CD14-positive monocyte (primary cell): ENCODE data around the gene NUP42. TPM values are rescaled to one million over a fixed set of nuclear protein-coding genes. Genes with fewer than 3 reads are reported as not detected.
A peak's percentile ranks its signal among the peaks of the same experiment; 100 is the strongest.

Experiments used
- DNase-seq, 3 donors: peaks; one replicate each; pipeline ENCODE4 v3.0.0-alpha.2; 2011 to 2022
- H2AFZ ChIP-seq: 2 replicates; pipeline ENCODE4 v1.6.0; 2012; ENCODE audit warnings: mild to moderate bottlenecking, low read depth, low read length, inconsistent platforms; ENCODE audit not compliant: insufficient read depth, poor library complexity, severe bottlenecking
- H3K27ac ChIP-seq, 2 donors: 1 replicate in 1 of 2; 2 replicates in 1 of 2; pipeline ENCODE4 v1.5.1; 2012 to 2013; ENCODE audit warnings: low read length in 2 of 2, control low read depth in 1 of 2, inconsistent platforms in 1 of 2, low read depth in 1 of 2, mild to moderate bottlenecking in 1 of 2
- H3K27me3 ChIP-seq, 2 donors: one replicate each; pipeline versions ENCODE4 v1.6.0 to v1.6.1; 2011 to 2013; ENCODE audit warnings: low read length in 2 of 2; ENCODE audit not compliant: control insufficient read depth in 2 of 2, insufficient read depth in 2 of 2
- H3K36me3 ChIP-seq, 2 donors: replicated peaks in 1 of 2; 1 replicate in 1 of 2; 2 replicates in 1 of 2; pipeline versions ENCODE4 v1.5.1 to v1.6.1; 2012 to 2013; ENCODE audit warnings: low read length in 2 of 2, control low read depth in 1 of 2, inconsistent platforms in 1 of 2, mild to moderate bottlenecking in 1 of 2; ENCODE audit not compliant: insufficient read depth in 2 of 2, control insufficient read depth in 1 of 2
- H3K4me1 ChIP-seq, 2 donors: 1 replicate in 1 of 2; 2 replicates in 1 of 2; pipeline versions ENCODE4 v1.5.1 to v1.6.1; 2012 to 2013; ENCODE audit warnings: low read length in 2 of 2, control low read depth in 1 of 2, inconsistent platforms in 1 of 2, mild to moderate bottlenecking in 1 of 2, moderate library complexity in 1 of 2; ENCODE audit not compliant: insufficient read depth in 2 of 2, control insufficient read depth in 1 of 2
- H3K4me2 ChIP-seq: replicated peaks from 2 replicates; pipeline ENCODE3; 2012; ENCODE audit warnings: low read length, moderate library complexity, mild to moderate bottlenecking; ENCODE audit not compliant: poor library complexity, severe bottlenecking; ENCODE audit errors: extremely low read depth
- H3K4me3 ChIP-seq, 3 experiments: fragments of 200-600 bp in 1 of 3; sonication (generic) in 1 of 3; replicated peaks in 1 of 3; 1 replicate in 2 of 3; 2 replicates in 1 of 3; pipeline ENCODE4 v1.5.1; 2011 to 2013; ENCODE audit warnings: low read length in 3 of 3, mild to moderate bottlenecking in 3 of 3, control low read depth in 2 of 3, low read depth in 2 of 3, inconsistent platforms in 1 of 3, moderate library complexity in 1 of 3
- H3K79me2 ChIP-seq: 2 replicates; pipeline ENCODE4 v1.6.0; 2012; ENCODE audit warnings: mild to moderate bottlenecking, control low read depth, inconsistent platforms, low read length, moderate library complexity; ENCODE audit not compliant: insufficient read depth
- H3K9ac ChIP-seq: 2 replicates; pipeline ENCODE4 v1.6.0; 2017; ENCODE audit warnings: low read length, mild to moderate bottlenecking; ENCODE audit not compliant: insufficient read depth, poor library complexity, severe bottlenecking
- H3K9me3 ChIP-seq, 2 donors: replicated peaks in 1 of 2; 1 replicate in 1 of 2; 2 replicates in 1 of 2; pipeline versions ENCODE4 v1.5.1 to v1.6.1; 2012 to 2013; ENCODE audit warnings: low read length in 2 of 2, control low read depth in 1 of 2; ENCODE audit not compliant: control insufficient read depth in 1 of 2, insufficient read depth in 1 of 2
- H4K20me1 ChIP-seq: 2 replicates; pipeline ENCODE4 v1.6.0; 2012; ENCODE audit warnings: mild to moderate bottlenecking, low read length, control low read depth, moderate library complexity; ENCODE audit not compliant: insufficient read depth
- H3K27ac Mint-ChIP-seq, 7 donors: one replicate each; pipeline ENCODE4 v1.8.0; 2020; ENCODE audit warnings: mild to moderate bottlenecking in 7 of 7, mixed read lengths in 7 of 7, moderate library complexity in 6 of 7, inconsistent platforms in 2 of 7
- H3K27me3 Mint-ChIP-seq, 3 donors: one replicate each; pipeline ENCODE4 v1.8.0; 2021 to 2022; ENCODE audit warnings: low read depth in 3 of 3, mild to moderate bottlenecking in 3 of 3, mixed read lengths in 3 of 3, moderate library complexity in 3 of 3, inconsistent platforms in 1 of 3
- H3K36me3 Mint-ChIP-seq, 2 donors: one replicate each; pipeline ENCODE4 v1.8.0; 2020; ENCODE audit warnings: mixed read lengths in 2 of 2, inconsistent platforms in 1 of 2, mild to moderate bottlenecking in 1 of 2
- H3K4me1 Mint-ChIP-seq: one replicate; pipeline ENCODE4 v1.8.0; 2020; ENCODE audit warnings: mild to moderate bottlenecking, mixed read lengths
- H3K4me3 Mint-ChIP-seq, 2 donors: one replicate each; pipeline ENCODE4 v1.8.0; 2020; ENCODE audit warnings: mild to moderate bottlenecking in 2 of 2, mixed read lengths in 2 of 2, moderate library complexity in 1 of 2
- H3K9me3 Mint-ChIP-seq, 7 donors: one replicate each; pipeline ENCODE4 v1.8.0; 2020 to 2022; ENCODE audit warnings: mixed read lengths in 7 of 7, mild to moderate bottlenecking in 6 of 7, moderate library complexity in 6 of 7, inconsistent platforms in 2 of 7
- WGBS: methylation state at CpG from one replicate; pipeline ENCODE4 v1.1.5; 2013; ENCODE audit warnings: missing lambda C conversion rate; ENCODE audit not compliant: insufficient coverage; 5-methylcytosine and 5-hydroxymethylcytosine counted together
- intact Hi-C, 2 donors: fragments of 100-400 bp; cut with micrococcal nuclease; formaldehyde crosslinking; loops; one replicate each; pipeline versions ENCODE4 v1.15.0 to v1.15.1; 2023
- polyA plus RNA-seq, 3 donors: library from polyadenylated mRNA; depleted of rRNA in 1 of 3; unstranded in 2 of 3; stranded (reverse) in 1 of 3; fragments of 300-500 nt in 2 of 3; fragments of >200 nt in 1 of 3; fragmentation: Illumina TruSeq in 2 of 3; gene quantifications; 1 replicate in 2 of 3; 2 replicates in 1 of 3; pipeline ENCODE4 v1.2.3, GENCODE V29; 2012 to 2021
- TF ChIP-seq, protein P1 (sequence below): fragments of 200-600 bp; IDR thresholded peaks from one replicate; pipeline ENCODE4 v1.8.0; 2022; ENCODE audit warnings: antibody characterized with exemption, mild to moderate bottlenecking

The NUP42 gene
- polyA plus RNA-seq, 3 donors = 26.3 to 54.6 (median 28.5) TPM

DNA sequence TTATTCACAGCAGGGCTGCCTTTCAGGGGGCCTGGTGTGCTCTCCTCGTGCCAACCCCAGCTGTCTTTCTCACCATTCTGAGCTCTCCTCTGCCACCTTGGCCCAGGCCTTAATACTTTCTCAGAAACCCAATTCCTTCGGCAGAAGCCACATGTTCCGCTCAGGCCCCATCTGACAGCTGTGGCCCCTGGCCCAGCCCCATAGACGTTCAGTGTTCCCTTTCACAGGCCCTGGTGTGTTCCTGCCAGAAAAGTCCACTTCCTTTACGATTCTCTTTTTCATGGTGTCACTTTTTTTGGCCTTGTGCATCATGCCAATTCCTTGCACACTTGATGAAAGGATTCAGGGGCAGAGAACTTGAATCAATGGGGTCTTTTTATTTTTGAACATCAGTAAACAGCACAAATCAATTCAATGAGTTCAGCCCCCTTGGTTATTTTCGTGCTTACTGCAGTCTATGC, 48.8 kb downstream of the NUP42 start:
- Histone ChIP-seq H2AFZ (peak overlapping the region; percentile 41), H3K4me2 (no peak overlapping the region), H3K4me3 (no peak overlapping the region), H3K79me2 (no peaks in the 10 kb centered on the region), H3K9ac (no peak overlapping the region), H3K27me3 (no peaks in the 10 kb centered on the region), H3K9me3 (no peaks in the 10 kb centered on the region), H3K4me1 (no peaks in the 10 kb centered on the region), H4K20me1 (no peaks in the 10 kb centered on the region), H3K36me3 (no peaks in the 10 kb centered on the region), H3K27ac (no peak overlapping the region)
- no peaks in the 10 kb centered on the region for H3K36me3 Mint-ChIP-seq
- DNase-seq = no peak
- H3K4me3 Mint-ChIP-seq = no peak overlapping the region
- 76% methylated on average over 6 of the region's 6 CpGs for WGBS
- TF ChIP-seq, protein P1, sequence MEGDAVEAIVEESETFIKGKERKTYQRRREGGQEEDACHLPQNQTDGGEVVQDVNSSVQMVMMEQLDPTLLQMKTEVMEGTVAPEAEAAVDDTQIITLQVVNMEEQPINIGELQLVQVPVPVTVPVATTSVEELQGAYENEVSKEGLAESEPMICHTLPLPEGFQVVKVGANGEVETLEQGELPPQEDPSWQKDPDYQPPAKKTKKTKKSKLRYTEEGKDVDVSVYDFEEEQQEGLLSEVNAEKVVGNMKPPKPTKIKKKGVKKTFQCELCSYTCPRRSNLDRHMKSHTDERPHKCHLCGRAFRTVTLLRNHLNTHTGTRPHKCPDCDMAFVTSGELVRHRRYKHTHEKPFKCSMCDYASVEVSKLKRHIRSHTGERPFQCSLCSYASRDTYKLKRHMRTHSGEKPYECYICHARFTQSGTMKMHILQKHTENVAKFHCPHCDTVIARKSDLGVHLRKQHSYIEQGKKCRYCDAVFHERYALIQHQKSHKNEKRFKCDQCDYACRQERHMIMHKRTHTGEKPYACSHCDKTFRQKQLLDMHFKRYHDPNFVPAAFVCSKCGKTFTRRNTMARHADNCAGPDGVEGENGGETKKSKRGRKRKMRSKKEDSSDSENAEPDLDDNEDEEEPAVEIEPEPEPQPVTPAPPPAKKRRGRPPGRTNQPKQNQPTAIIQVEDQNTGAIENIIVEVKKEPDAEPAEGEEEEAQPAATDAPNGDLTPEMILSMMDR = no peak
- no peaks in the 10 kb centered on the region for H3K4me1 Mint-ChIP-seq
- peak overlapping the region in 1 of 7 donors; percentile 11 for H3K27ac Mint-ChIP-seq
- peaks cover 0 to 5% (median 0%) of the 10 kb centered on the region in 7 donors for H3K9me3 Mint-ChIP-seq
- intact Hi-C loops = no loop called here
- H3K27me3 Mint-ChIP-seq = no peaks in the 10 kb centered on the region

DNA sequence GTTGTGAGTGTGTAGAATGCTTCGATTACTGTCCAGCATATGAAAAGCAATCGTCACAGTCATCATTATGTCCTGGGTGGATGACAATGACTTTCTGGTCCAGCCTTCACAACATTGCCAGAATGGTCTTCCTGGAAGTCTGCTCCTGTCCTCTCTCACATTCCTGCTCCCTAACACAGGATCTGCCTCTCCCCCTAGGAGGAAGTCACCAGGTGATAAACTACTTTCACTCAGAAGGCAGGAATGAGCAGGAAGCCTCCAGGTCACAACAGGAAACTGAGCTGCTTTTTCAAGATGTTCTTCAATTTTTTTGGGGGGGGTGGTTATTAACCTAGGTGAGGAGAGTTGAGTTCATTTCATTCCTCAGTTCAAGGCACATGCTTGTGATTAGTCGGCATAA, 51.1 kb downstream of the NUP42 start:
- intact Hi-C loops = no loop called here
- no peaks in the 10 kb centered on the region for H3K36me3 Mint-ChIP-seq
- H3K4me3 ChIP-seq = no peak overlapping the region
- 100% methylated on average over 2 of the region's 3 CpGs for WGBS
- no peak overlapping the region for H3K27ac ChIP-seq
- no peak for DNase-seq
- H3K36me3 ChIP-seq = no peaks in the 10 kb centered on the region
- no peaks in the 10 kb centered on the region for H3K27me3 ChIP-seq
- no peak overlapping the region for H3K27ac Mint-ChIP-seq
- H2AFZ ChIP-seq = no peak overlapping the region
- TF ChIP-seq, protein P1 = no peak
- H3K4me2 ChIP-seq = no peak overlapping the region
- H3K9ac ChIP-seq = no peak overlapping the region
- no peaks in the 10 kb centered on the region for H3K4me1 ChIP-seq
- no peak overlapping the region for H3K4me3 Mint-ChIP-seq
- no peaks in the 10 kb centered on the region for H3K79me2 ChIP-seq
- H3K9me3 Mint-ChIP-seq = peaks cover 0 to 5% (median 0%) of the 10 kb centered on the region in 7 donors
- H4K20me1 ChIP-seq = no peaks in the 10 kb centered on the region
- no peaks in the 10 kb centered on the region for H3K4me1 Mint-ChIP-seq
- peaks cover 0 to 2% (median 0%) of the 10 kb centered on the region in 3 donors for H3K27me3 Mint-ChIP-seq
- H3K9me3 ChIP-seq = no peaks in the 10 kb centered on the region
